Liver (tissue), 9 donors: ENCODE results near the gene CILP. TPM values are rescaled to one million over a fixed set of nuclear protein-coding genes. Genes with fewer than 3 reads are reported as not detected.

Source experiments
- DNase-seq: peaks from one replicate; pipeline ENCODE4 v3.0.0-alpha.2; 2017; ENCODE audit warnings: low spot score
- H3K27ac ChIP-seq, 2 donors: one replicate each; pipeline ENCODE4 v1.7.0; 2013; ENCODE audit warnings: inconsistent platforms in 2 of 2, low read length in 2 of 2, control low read depth in 1 of 2, low read depth in 1 of 2, mild to moderate bottlenecking in 1 of 2
- H3K27me3 ChIP-seq, 4 donors: one replicate each; pipeline versions ENCODE4 v1.6.1 to v1.7.0; 2013; ENCODE audit warnings: low read length in 3 of 4, inconsistent platforms in 1 of 4, mild to moderate bottlenecking in 1 of 4, moderate library complexity in 1 of 4; ENCODE audit not compliant: control insufficient read depth in 4 of 4, insufficient read depth in 4 of 4
- H3K36me3 ChIP-seq, 4 donors: one replicate each; pipeline versions ENCODE4 v1.6.1 to v1.7.0; 2013; ENCODE audit warnings: low read length in 3 of 4, mild to moderate bottlenecking in 3 of 4, low read depth in 1 of 4, moderate library complexity in 1 of 4; ENCODE audit not compliant: control insufficient read depth in 4 of 4, insufficient read depth in 3 of 4
- H3K4me1 ChIP-seq, 4 donors: one replicate each; pipeline versions ENCODE4 v1.6.1 to v1.7.0; 2013; ENCODE audit warnings: low read length in 3 of 4, mild to moderate bottlenecking in 3 of 4, moderate library complexity in 1 of 4; ENCODE audit not compliant: control insufficient read depth in 4 of 4, insufficient read depth in 4 of 4
- H3K4me3 ChIP-seq, 3 donors: one replicate each; pipeline versions ENCODE4 v1.6.1 to v1.7.0; 2013; ENCODE audit warnings: low read length in 3 of 3, control low read depth in 1 of 3, low read depth in 1 of 3, mild to moderate bottlenecking in 1 of 3
- H3K9ac ChIP-seq, 2 donors: one replicate each; pipeline ENCODE4 v1.7.0; 2013; ENCODE audit warnings: low read length in 2 of 2, mild to moderate bottlenecking in 2 of 2, moderate library complexity in 2 of 2, control low read depth in 1 of 2, low read depth in 1 of 2
- H3K9me3 ChIP-seq, 4 donors: one replicate each; pipeline versions ENCODE4 v1.6.1 to v1.7.0; 2013; ENCODE audit warnings: low read length in 3 of 4; ENCODE audit not compliant: control insufficient read depth in 4 of 4
- EGR1 ChIP-seq, 2 donors: IDR thresholded peaks; 2 replicates each; pipeline ENCODE4 v1.6.1; 2016 to 2018; ENCODE audit warnings: antibody characterized with exemption in 2 of 2, low read depth in 2 of 2
- FOXA1 ChIP-seq: IDR thresholded peaks from 2 replicates; pipeline ENCODE4 v1.6.1; 2016; ENCODE audit warnings: antibody characterized with exemption
- FOXA2 ChIP-seq: IDR thresholded peaks from 2 replicates; pipeline ENCODE4 v1.6.1; 2016; ENCODE audit warnings: antibody characterized with exemption
- HNF4A ChIP-seq, 2 donors: conservative IDR thresholded peaks; 2 replicates each; pipeline ENCODE4 v1.6.1; 2016; ENCODE audit warnings: antibody characterized with exemption in 2 of 2, mild to moderate bottlenecking in 2 of 2
- HNF4G ChIP-seq: IDR thresholded peaks from 2 replicates; pipeline ENCODE4 v1.6.1; 2016; ENCODE audit warnings: antibody characterized with exemption
- JUND ChIP-seq, 2 donors: IDR thresholded peaks; 2 replicates each; pipeline ENCODE4 v1.6.1; 2016; ENCODE audit warnings: antibody characterized with exemption in 2 of 2
- NR2F2 ChIP-seq: IDR thresholded peaks from 2 replicates; pipeline ENCODE4 v1.6.1; 2016; ENCODE audit warnings: antibody characterized with exemption
- RAD21 ChIP-seq, 2 donors: IDR thresholded peaks; 2 replicates each; pipeline ENCODE4 v1.6.1; 2016; ENCODE audit warnings: antibody characterized with exemption in 2 of 2, mild to moderate bottlenecking in 2 of 2
- REST ChIP-seq: IDR thresholded peaks from 2 replicates; pipeline ENCODE4 v1.6.1; 2016; ENCODE audit warnings: antibody characterized with exemption, mild to moderate bottlenecking
- RXRA ChIP-seq, 2 donors: IDR thresholded peaks; 2 replicates each; pipeline ENCODE4 v1.6.1; 2017 to 2018; ENCODE audit warnings: antibody characterized with exemption in 2 of 2, mild to moderate bottlenecking in 1 of 2
- SP1 ChIP-seq: IDR thresholded peaks from 2 replicates; pipeline ENCODE4 v1.6.1; 2018; ENCODE audit warnings: antibody characterized with exemption, mild to moderate bottlenecking
- TAF1 ChIP-seq: conservative IDR thresholded peaks from 2 replicates; pipeline ENCODE4 v1.6.1; 2016; ENCODE audit warnings: antibody characterized with exemption, mild to moderate bottlenecking
- WGBS: extraction: QIAGEN DNeasy Blood & Tissue Kit; methylation state at CpG from one replicate; pipeline ENCODE4 v1.1.7; 2013; 5-methylcytosine and 5-hydroxymethylcytosine counted together
- polyA plus RNA-seq, 2 donors: library from polyadenylated mRNA; stranded (reverse) in 1 of 2; unstranded in 1 of 2; fragments of 200-250 nt in 1 of 2; fragments of >200 nt in 1 of 2; fragmentation: Nextera tagmentation in 1 of 2; extraction: Ambion mirVana in 1 of 2; gene quantifications; one replicate each; pipeline versions ENCODE4 v1.2.1 to v1.2.3, GENCODE V29; 2013 to 2015
- total RNA-seq, 2 donors: library from RNA; depleted of rRNA; stranded (reverse); fragments of >200 nt; gene quantifications; one replicate each; pipeline ENCODE4 v1.2.3, GENCODE V29; 2014
- TF ChIP-seq, protein P1 (sequence below): IDR thresholded peaks from 2 replicates; pipeline ENCODE4 v1.6.1; 2016; ENCODE audit warnings: antibody characterized with exemption
- TF ChIP-seq, protein P2 (sequence below): IDR thresholded peaks from 2 replicates; pipeline ENCODE4 v1.6.1; 2016; ENCODE audit warnings: antibody characterized with exemption
- TF ChIP-seq, protein P3 (sequence below): IDR thresholded peaks from 2 replicates; pipeline ENCODE4 v1.6.1; 2016; ENCODE audit warnings: antibody characterized with exemption
- donor health status: healthy.
- donor health status: healthy.
- donor health status: healthy.
- donor health status: healthy.
- donor health status: healthy.

Gene CILP
- total and polyA plus RNA-seq, 4 donors: 0.28 to 2.6 (median 0.44) TPM

- Histone ChIP-seq H3K36me3 (no peaks in the 10 kb centered on the region), H3K9me3 (no peaks in the 10 kb centered on the region), H3K9ac (no peak overlapping the region), H3K4me1 (no peaks in the 10 kb centered on the region), H3K4me3 (no peak overlapping the region), H3K27me3 (no peaks in the 10 kb centered on the region), H3K27ac (no peak overlapping the region)
- TF ChIP-seq SP1: no peak
- TF ChIP-seq HNF4G: no peak
- no peak for TF ChIP-seq NR2F2
- TF ChIP-seq RXRA (IDR thresholded peaks at IDR 0.05): no peak
- TF ChIP-seq, protein P1, sequence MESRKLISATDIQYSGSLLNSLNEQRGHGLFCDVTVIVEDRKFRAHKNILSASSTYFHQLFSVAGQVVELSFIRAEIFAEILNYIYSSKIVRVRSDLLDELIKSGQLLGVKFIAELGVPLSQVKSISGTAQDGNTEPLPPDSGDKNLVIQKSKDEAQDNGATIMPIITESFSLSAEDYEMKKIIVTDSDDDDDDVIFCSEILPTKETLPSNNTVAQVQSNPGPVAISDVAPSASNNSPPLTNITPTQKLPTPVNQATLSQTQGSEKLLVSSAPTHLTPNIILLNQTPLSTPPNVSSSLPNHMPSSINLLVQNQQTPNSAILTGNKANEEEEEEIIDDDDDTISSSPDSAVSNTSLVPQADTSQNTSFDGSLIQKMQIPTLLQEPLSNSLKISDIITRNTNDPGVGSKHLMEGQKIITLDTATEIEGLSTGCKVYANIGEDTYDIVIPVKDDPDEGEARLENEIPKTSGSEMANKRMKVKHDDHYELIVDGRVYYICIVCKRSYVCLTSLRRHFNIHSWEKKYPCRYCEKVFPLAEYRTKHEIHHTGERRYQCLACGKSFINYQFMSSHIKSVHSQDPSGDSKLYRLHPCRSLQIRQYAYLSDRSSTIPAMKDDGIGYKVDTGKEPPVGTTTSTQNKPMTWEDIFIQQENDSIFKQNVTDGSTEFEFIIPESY: no peak
- WGBS: 93% methylated on average over 12 of the region's 12 CpGs
- DNase-seq: no peak
Measured at GRCh38 chr15:65204931-65205660, 6.2 kb downstream of the CILP start.

GRCh38 chr15:65204236-65204930, 6.9 kb downstream of the CILP start:
- no peaks in the 10 kb centered on the region for H3K36me3 ChIP-seq
- WGBS: 95% methylated on average over 6 of the region's 6 CpGs
- H3K4me3 ChIP-seq: no peak overlapping the region
- H3K27me3 ChIP-seq: no peaks in the 10 kb centered on the region
- no peak for TF ChIP-seq FOXA2
- H3K9ac ChIP-seq: no peak overlapping the region
- H3K27ac ChIP-seq: no peak overlapping the region
- no peak for DNase-seq
- H3K9me3 ChIP-seq: no peaks in the 10 kb centered on the region
- H3K4me1 ChIP-seq: no peaks in the 10 kb centered on the region

GRCh38 chr15:65201918-65202317, 9.4 kb downstream of the CILP start:
- Histone ChIP-seq H3K4me1 (no peaks in the 10 kb centered on the region), H3K4me3 (no peak overlapping the region), H3K9me3 (no peaks in the 10 kb centered on the region), H3K36me3 (no peaks in the 10 kb centered on the region), H3K27me3 (no peaks in the 10 kb centered on the region), H3K27ac (no peak overlapping the region), H3K9ac (no peak overlapping the region)
- no peak for DNase-seq
- WGBS: 89% methylated on average over 1 of the region's 1 CpG
- TF ChIP-seq FOXA1 (no peak), TAF1 (no peak), RXRA (IDR thresholded peaks at IDR 0.05) (no peak), EGR1 (IDR thresholded peaks at IDR 0.05; ENCODE audit: low read depth in 2 of 2) (no peak), REST (no peak), HNF4A (conservative IDR thresholded peaks at IDR 0.05) (no peak), HNF4G (no peak), RAD21 (IDR thresholded peaks at IDR 0.05) (no peak), JUND (IDR thresholded peaks at IDR 0.05) (no peak)
- TF ChIP-seq, protein P2, sequence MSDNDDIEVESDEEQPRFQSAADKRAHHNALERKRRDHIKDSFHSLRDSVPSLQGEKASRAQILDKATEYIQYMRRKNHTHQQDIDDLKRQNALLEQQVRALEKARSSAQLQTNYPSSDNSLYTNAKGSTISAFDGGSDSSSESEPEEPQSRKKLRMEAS: no peak
- TF ChIP-seq, protein P3, sequence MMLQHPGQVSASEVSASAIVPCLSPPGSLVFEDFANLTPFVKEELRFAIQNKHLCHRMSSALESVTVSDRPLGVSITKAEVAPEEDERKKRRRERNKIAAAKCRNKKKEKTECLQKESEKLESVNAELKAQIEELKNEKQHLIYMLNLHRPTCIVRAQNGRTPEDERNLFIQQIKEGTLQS: no peak
